ENCODE data around the gene PCDH9. TPM values are rescaled to one million over a fixed set of nuclear protein-coding genes. Genes with fewer than 3 reads are reported as not detected.

The PCDH9 gene
- total and polyA plus RNA-seq, 2 experiments from 2014 or later: 0.56 to 0.76 TPM

DNA sequence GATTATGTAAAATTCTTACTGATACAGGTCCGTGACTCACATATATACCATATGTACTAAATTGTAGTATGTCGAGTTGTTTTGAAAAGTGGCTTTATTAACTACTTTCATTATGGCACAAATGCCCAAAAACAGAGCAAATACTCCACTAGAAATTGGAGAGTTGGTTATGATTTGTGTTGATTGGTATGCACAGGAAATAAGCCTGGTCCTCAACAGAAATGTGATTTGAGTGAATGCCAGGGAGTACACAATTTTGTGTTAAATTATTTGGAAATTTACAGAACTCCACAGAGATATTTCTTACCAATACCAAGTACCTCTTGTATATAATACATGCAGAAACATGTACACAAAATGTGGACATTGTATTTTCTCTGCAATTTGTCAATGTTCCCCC, 676.7 kb downstream of the PCDH9 start:
- no peaks in the 10 kb centered on the region for H3K79me2 ChIP-seq (ENCODE audit: insufficient read depth)
- no peak for DNase-seq
- WGBS, 2 experiments (ENCODE audit: low coverage in 1 of 2, low lambda C conversion rate in 2 of 2, missing lambda C conversion rate in 2 of 2): 16 to 28% methylated on average over 2 of the region's 2 CpGs
- no peaks in the 10 kb centered on the region for H4K20me1 ChIP-seq (ENCODE audit: insufficient read depth)
- no peak overlapping the region for H3K4me2 ChIP-seq (ENCODE audit: unreplicated experiment)
- H3K36me3 ChIP-seq (ENCODE audit: low read depth): no peaks in the 10 kb centered on the region
- no peaks in the 10 kb centered on the region for H3F3A ChIP-seq (ENCODE audit: insufficient read depth)
- H3K9me2 ChIP-seq (ENCODE audit: insufficient read depth): no peaks in the 10 kb centered on the region
- no peaks in the 10 kb centered on the region for H3K9me3 ChIP-seq (ENCODE audit: low read depth)
- no peak overlapping the region for H2AFZ ChIP-seq
- no peak overlapping the region for H3K4me3 ChIP-seq
- H3K27ac ChIP-seq: no peak overlapping the region
- in situ Hi-C loops (cut with MboI): no loop called here
- H3K27me3 ChIP-seq (replicated peaks; ENCODE audit: insufficient read depth): no peaks in the 10 kb centered on the region
- no peaks in the 10 kb centered on the region for H3K4me1 ChIP-seq (ENCODE audit: insufficient read depth)
- no peak overlapping the region for H3K9ac ChIP-seq
- TF ChIP-seq EZH2 (IDR thresholded peaks at IDR 0.05; ENCODE audit: insufficient read depth, poor library complexity, severe bottlenecking) (no peak), EZH2phosphoT487 (IDR thresholded peaks at IDR 0.05; ENCODE audit: insufficient read depth, low read depth) (no peak)

GRCh38 chr13:66551128-66551527, 679.0 kb downstream of the PCDH9 start:
- H3K9me2 ChIP-seq (ENCODE audit: insufficient read depth): no peaks in the 10 kb centered on the region
- H3K4me1 ChIP-seq (ENCODE audit: insufficient read depth): no peaks in the 10 kb centered on the region
- H3K27me3 ChIP-seq (replicated peaks; ENCODE audit: insufficient read depth): no peaks in the 10 kb centered on the region
- H3K4me3 ChIP-seq: no peak overlapping the region
- in situ Hi-C loops (cut with MboI): no loop called here
- H3K36me3 ChIP-seq (ENCODE audit: low read depth): no peaks in the 10 kb centered on the region
- no peak overlapping the region for H2AFZ ChIP-seq
- no peaks in the 10 kb centered on the region for H3K9me3 ChIP-seq (ENCODE audit: low read depth)
- H3K27ac ChIP-seq: no peak overlapping the region
- TF ChIP-seq EZH2 (IDR thresholded peaks at IDR 0.05; ENCODE audit: insufficient read depth, poor library complexity, severe bottlenecking): no peak
- TF ChIP-seq EZH2phosphoT487 (IDR thresholded peaks at IDR 0.05; ENCODE audit: insufficient read depth, low read depth): no peak
- no peaks in the 10 kb centered on the region for H4K20me1 ChIP-seq (ENCODE audit: insufficient read depth)
- no peaks in the 10 kb centered on the region for H3K79me2 ChIP-seq (ENCODE audit: insufficient read depth)
- WGBS, 2 experiments (ENCODE audit: low coverage in 1 of 2, low lambda C conversion rate in 2 of 2, missing lambda C conversion rate in 2 of 2): 22 to 24% methylated on average over 4 of the region's 4 CpGs
- H3K9ac ChIP-seq: no peak overlapping the region
- no peak for DNase-seq
- no peak overlapping the region for H3K4me2 ChIP-seq (ENCODE audit: unreplicated experiment)
- no peaks in the 10 kb centered on the region for H3F3A ChIP-seq (ENCODE audit: insufficient read depth)

DNA sequence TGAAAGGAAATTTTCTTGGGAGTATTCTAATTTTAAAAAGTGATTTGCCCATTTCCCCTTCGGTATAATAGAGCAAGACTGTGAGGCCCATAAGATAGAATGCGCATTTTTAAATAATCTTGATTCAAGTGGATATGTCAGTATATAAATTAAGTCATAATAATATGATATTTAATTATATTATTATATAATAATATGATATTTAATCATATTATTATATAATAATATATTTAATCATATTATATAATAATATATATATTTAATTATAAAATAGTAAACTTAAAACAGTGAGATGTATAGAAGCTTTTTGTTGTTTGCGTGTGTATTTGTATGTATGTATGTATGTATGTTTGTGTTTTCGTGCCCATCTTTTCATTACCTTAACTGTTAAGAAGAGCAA, 682.5 kb downstream of the PCDH9 start:
- H3K79me2 ChIP-seq (ENCODE audit: insufficient read depth): no peaks in the 10 kb centered on the region

GRCh38 chr13:66546534-66547379, 683.4 kb downstream of the PCDH9 start:
- Histone ChIP-seq H3K4me3 (no peak overlapping the region), H3K4me2 (ENCODE audit: unreplicated experiment) (no peak overlapping the region), H3K9me2 (ENCODE audit: insufficient read depth) (no peaks in the 10 kb centered on the region), H4K20me1 (ENCODE audit: insufficient read depth) (no peaks in the 10 kb centered on the region), H3K36me3 (ENCODE audit: low read depth) (no peaks in the 10 kb centered on the region), H3K27ac (no peak overlapping the region), H3K4me1 (ENCODE audit: insufficient read depth) (no peaks in the 10 kb centered on the region), H2AFZ (no peak overlapping the region), H3F3A (ENCODE audit: insufficient read depth) (no peaks in the 10 kb centered on the region), H3K79me2 (ENCODE audit: insufficient read depth) (no peaks in the 10 kb centered on the region), H3K9me3 (ENCODE audit: low read depth) (no peaks in the 10 kb centered on the region), H3K9ac (no peak overlapping the region), H3K27me3 (replicated peaks; ENCODE audit: insufficient read depth) (no peaks in the 10 kb centered on the region)
- WGBS, 2 experiments (ENCODE audit: low coverage in 1 of 2, low lambda C conversion rate in 2 of 2, missing lambda C conversion rate in 2 of 2): 18 to 32% methylated on average over 2 of the region's 2 CpGs
- in situ Hi-C loops (cut with MboI): no loop called here
- no peak for DNase-seq
- no peak for TF ChIP-seq EZH2 (IDR thresholded peaks at IDR 0.05; ENCODE audit: insufficient read depth, poor library complexity, severe bottlenecking)

More for the DNA sequence above, 682.5 kb downstream of the PCDH9 start:
- TF ChIP-seq EZH2phosphoT487 (IDR thresholded peaks at IDR 0.05; ENCODE audit: insufficient read depth, low read depth): no peak
- H3K27ac ChIP-seq: no peak overlapping the region
- H3K9me3 ChIP-seq (ENCODE audit: low read depth): no peaks in the 10 kb centered on the region
- no peaks in the 10 kb centered on the region for H3K4me1 ChIP-seq (ENCODE audit: insufficient read depth)
- no peaks in the 10 kb centered on the region for H3K27me3 ChIP-seq (replicated peaks; ENCODE audit: insufficient read depth)
- no peaks in the 10 kb centered on the region for H3K9me2 ChIP-seq (ENCODE audit: insufficient read depth)
- no peaks in the 10 kb centered on the region for H3F3A ChIP-seq (ENCODE audit: insufficient read depth)
- WGBS, 2 experiments (ENCODE audit: low coverage in 1 of 2, low lambda C conversion rate in 2 of 2, missing lambda C conversion rate in 2 of 2): 45 to 53% methylated on average over 4 of the region's 4 CpGs
- H4K20me1 ChIP-seq (ENCODE audit: insufficient read depth): no peaks in the 10 kb centered on the region
- no peak for DNase-seq
- H3K9ac ChIP-seq: no peak overlapping the region
- no peak overlapping the region for H3K4me2 ChIP-seq (ENCODE audit: unreplicated experiment)
- in situ Hi-C loops (cut with MboI): no loop called here
- H2AFZ ChIP-seq: no peak overlapping the region
- no peak overlapping the region for H3K4me3 ChIP-seq
- H3K36me3 ChIP-seq (ENCODE audit: low read depth): no peaks in the 10 kb centered on the region
